GM12872 (cell line): ENCODE results near the gene NNMT.

Source experiments
- CTCF ChIP-seq: IDR thresholded peaks from 3 replicates; pipeline ENCODE4 v1.5.1; 2011; ENCODE audit warnings: low read depth, mild to moderate bottlenecking, low read length, moderate library complexity; ENCODE audit not compliant: insufficient read depth

The NNMT gene

DNA sequence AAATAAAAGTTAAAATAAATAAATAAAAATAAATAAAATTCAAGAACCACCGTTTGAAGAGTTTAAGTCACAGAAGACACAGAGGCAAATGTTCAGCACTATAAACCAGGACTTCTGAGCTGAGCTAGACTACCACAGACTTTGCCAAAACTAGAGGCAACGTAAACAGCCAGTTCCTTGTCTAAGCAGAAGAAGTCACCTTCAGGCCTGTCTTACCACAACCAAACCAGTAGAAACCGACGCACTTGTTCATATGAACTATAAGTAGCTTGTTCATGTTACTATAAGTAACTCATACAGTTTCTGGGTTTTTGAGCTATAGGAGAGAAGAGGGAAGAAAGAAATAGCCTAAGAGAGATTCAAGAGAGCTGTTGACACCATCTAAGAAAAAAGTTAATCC is 48.3 kb downstream of the NNMT start:
- no peak for TF ChIP-seq CTCF

- TF ChIP-seq CTCF: no peak
Observed at GRCh38 chr11:114345575-114346222, 49.5 kb downstream of the NNMT start.

GRCh38 chr11:114346709-114347141 is 50.5 kb downstream of the NNMT start:
- no peak for TF ChIP-seq CTCF

DNA sequence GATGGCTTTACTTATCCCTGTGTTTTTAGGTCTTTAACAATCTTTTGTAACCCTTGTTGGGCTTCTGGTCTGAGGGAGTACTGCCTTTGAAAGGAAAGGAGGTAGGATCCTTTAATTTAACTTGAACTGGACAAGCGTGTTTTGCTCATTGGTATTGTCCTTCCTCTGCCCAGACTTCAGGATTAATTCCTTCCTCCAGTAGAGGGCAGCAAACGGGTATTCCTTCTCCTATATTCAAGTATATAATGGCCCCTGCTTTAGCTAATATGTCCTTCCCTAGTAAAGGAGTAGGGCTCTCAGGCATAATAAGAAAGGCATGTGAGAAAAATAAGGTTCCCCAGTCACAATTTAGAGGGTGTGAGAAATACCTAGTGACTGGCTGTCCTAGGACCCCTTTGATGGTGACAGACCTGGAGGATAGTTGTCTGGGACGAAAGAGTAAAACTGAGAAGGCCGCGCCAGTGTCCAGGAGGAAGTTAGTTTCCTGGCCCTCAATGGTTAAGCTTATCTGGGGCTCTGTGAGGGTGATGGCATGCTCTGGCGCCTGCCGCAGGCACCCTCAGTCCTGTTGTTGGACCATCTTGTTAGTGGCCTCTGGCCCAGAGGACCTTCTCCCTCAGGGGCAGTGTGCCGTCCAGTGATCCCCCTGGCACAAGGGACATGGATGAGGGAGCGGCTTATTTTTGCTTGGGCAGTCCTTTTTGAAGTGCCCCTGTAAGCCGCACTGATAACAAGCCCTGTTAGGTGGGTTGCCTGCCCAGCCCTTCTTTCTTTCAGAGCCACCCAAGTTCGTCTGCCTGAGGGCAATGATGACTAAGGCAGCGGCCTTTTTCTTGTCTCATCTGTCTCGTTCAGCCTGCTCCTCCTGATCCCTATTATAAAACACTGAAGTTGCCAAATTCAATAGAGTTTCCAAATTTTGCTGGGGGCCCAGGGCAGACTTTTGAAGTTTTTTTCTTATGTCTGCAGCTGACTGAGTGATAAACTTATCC is 52.3 kb downstream of the NNMT start:
- TF ChIP-seq CTCF: peak; percentile 51; the same call in 2 of the 3 replicates

DNA sequence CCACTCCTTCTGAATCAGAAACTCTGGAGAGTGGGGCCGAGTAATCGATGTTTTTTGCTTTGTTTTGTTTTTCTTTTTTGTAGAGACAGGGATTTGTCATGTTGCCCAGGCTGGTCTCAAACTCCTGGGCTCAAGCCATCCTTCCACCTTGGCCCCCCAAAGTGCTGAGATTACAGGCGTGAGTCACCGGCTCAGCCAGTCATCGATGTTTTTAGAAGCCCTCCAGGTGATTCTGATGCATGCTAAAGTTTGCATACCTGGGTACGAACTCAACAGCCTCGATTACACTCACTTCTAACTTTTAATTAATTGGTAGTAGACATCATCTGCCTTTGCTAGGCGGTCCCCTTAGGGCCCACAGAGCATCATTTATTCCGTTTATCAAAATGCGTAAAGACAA is 53.8 kb downstream of the NNMT start:
- TF ChIP-seq CTCF: no peak

- TF ChIP-seq CTCF: no peak
Observed at GRCh38 chr11:114353443-114353842, 57.2 kb downstream of the NNMT start.

DNA sequence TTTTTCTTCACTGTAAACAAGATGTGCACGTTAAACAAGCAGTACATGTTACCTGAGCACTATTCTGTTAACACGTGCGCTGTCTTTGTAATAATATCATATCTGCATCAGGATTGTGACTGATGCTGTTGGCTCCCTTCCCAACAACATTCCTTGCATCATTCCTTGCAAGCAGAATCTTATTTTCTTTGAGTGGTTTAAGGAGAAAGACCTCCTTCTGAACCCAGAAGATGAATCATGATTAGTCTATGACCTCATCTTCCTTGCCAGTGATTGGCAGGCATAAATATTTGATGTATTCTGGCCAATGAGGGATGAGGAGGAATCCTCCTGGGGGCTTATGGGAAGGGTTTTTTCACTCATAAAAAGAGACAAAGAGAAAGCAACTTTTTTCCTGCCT is 57.9 kb downstream of the NNMT start:
- no peak for TF ChIP-seq CTCF
